HepG2 (cell line): Measurements from ENCODE around the gene LIME1. TPM values are rescaled to one million over a fixed set of nuclear protein-coding genes. Genes with fewer than 3 reads are reported as not detected.

Experiments
- BRD4 ChIP-seq: sonication (generic); formaldehyde crosslinking; IDR thresholded peaks from 2 replicates; pipeline ENCODE4 v1.4.0; 2020; ENCODE audit warnings: missing genetic modification reagents
- FOSL2 ChIP-seq: sonication (generic); formaldehyde crosslinking; IDR thresholded peaks from 2 replicates; pipeline ENCODE4 v1.4.0; 2020; ENCODE audit warnings: missing genetic modification reagents
- KLF13 ChIP-seq: sonication (generic); formaldehyde crosslinking; IDR thresholded peaks from 2 replicates; pipeline ENCODE4 v1.4.0; 2020; ENCODE audit warnings: mild to moderate bottlenecking, missing genetic modification reagents
- KMT2A ChIP-seq: sonication (generic); formaldehyde crosslinking; IDR thresholded peaks from 2 replicates; pipeline ENCODE4 v1.4.0; 2020; ENCODE audit warnings: missing genetic modification reagents
- MAFK ChIP-seq, 2 experiments: IDR thresholded peaks in 1 of 2; conservative IDR thresholded peaks in 1 of 2; 2 replicates each; pipeline ENCODE4 v1.6.1; 2011; ENCODE audit warnings: improper control_type of control experiment in 2 of 2, low read length in 2 of 2
- MEIS1 ChIP-seq: sonication (generic); formaldehyde crosslinking; IDR thresholded peaks from 2 replicates; pipeline ENCODE4 v1.9.0; 2021; ENCODE audit warnings: mild to moderate bottlenecking, missing genetic modification reagents, moderate library complexity, borderline replicate concordance
- MIER3 ChIP-seq: IDR thresholded peaks from 2 replicates; pipeline ENCODE4 v1.6.1; 2016; ENCODE audit warnings: missing compliant biosample characterization, borderline replicate concordance
- NR0B2 ChIP-seq: sonication (generic); formaldehyde crosslinking; IDR thresholded peaks from 2 replicates; pipeline ENCODE4 v1.4.0; 2020; ENCODE audit warnings: mild to moderate bottlenecking, missing genetic modification reagents
- SP5 ChIP-seq: IDR thresholded peaks from 2 replicates; pipeline ENCODE4 v1.6.1; 2016; ENCODE audit warnings: low read depth, borderline replicate concordance
- ZBTB20 ChIP-seq: sonication (generic); formaldehyde crosslinking; IDR thresholded peaks from 2 replicates; pipeline ENCODE4 v1.8.1; 2023; ENCODE audit warnings: missing genetic modification reagents, low read depth, mild to moderate bottlenecking, borderline replicate concordance
- ZKSCAN5 ChIP-seq: sonication (generic); formaldehyde crosslinking; IDR thresholded peaks from 2 replicates; pipeline ENCODE4 v1.5.1; 2020; ENCODE audit warnings: mild to moderate bottlenecking, missing genetic modification reagents
- ZNF432 ChIP-seq: sonication (generic); formaldehyde crosslinking; IDR thresholded peaks from 2 replicates; pipeline ENCODE4 v1.5.0; 2020; ENCODE audit warnings: missing genetic modification reagents, mild to moderate bottlenecking, borderline replicate concordance
- ZNF597 ChIP-seq: sonication (generic); formaldehyde crosslinking; IDR thresholded peaks from 2 replicates; pipeline ENCODE4 v1.5.0; 2020; ENCODE audit warnings: missing genetic modification reagents
- ZNF773 ChIP-seq: sonication (generic); formaldehyde crosslinking; IDR thresholded peaks from 2 replicates; pipeline ENCODE4 v1.4.0; 2020; ENCODE audit warnings: missing genetic modification reagents, borderline replicate concordance
- polyA plus RNA-seq, 8 experiments: library from polyadenylated mRNA; depleted of rRNA in 3 of 8; stranded (reverse) in 7 of 8; unstranded in 1 of 8; fragments of >200 nt; fragmentation: Illumina TruSeq in 4 of 8; extraction: Trizol in 4 of 8; gene quantifications; 2 replicates each; pipeline versions ENCODE4 v1.2.1 to v1.2.3, GENCODE V29; 2011 to 2016; ENCODE audit warnings: low read depth in 4 of 8, missing spikeins in 1 of 8, mixed read lengths in 1 of 8; ENCODE audit not compliant: insufficient read depth in 1 of 8
- total RNA-seq, 5 experiments: library from RNA; depleted of rRNA; stranded (reverse); fragments of >200 nt; fragmentation: Illumina TruSeq; extraction: Trizol; gene quantifications; 2 replicates each; pipeline ENCODE4 v1.2.3, GENCODE V29; 2016; ENCODE audit warnings: low read depth in 1 of 5
- TF ChIP-seq, protein P1 (sequence below): sonication (generic); formaldehyde crosslinking; IDR thresholded peaks from 2 replicates; pipeline ENCODE4 v1.4.0; 2020; ENCODE audit warnings: mild to moderate bottlenecking, missing genetic modification reagents
- TF ChIP-seq, protein P2 (sequence below): sonication (generic); formaldehyde crosslinking; IDR thresholded peaks from 2 replicates; pipeline ENCODE4 v1.9.0; 2022; ENCODE audit warnings: missing genetic modification reagents, mild to moderate bottlenecking, borderline replicate concordance

LIME1 gene
- total and polyA plus RNA-seq, 2 of the 13 experiments (the other 11 are each of a cell fraction or from before 2014, with no cell fraction given): 13.0 to 61.5 TPM

DNA sequence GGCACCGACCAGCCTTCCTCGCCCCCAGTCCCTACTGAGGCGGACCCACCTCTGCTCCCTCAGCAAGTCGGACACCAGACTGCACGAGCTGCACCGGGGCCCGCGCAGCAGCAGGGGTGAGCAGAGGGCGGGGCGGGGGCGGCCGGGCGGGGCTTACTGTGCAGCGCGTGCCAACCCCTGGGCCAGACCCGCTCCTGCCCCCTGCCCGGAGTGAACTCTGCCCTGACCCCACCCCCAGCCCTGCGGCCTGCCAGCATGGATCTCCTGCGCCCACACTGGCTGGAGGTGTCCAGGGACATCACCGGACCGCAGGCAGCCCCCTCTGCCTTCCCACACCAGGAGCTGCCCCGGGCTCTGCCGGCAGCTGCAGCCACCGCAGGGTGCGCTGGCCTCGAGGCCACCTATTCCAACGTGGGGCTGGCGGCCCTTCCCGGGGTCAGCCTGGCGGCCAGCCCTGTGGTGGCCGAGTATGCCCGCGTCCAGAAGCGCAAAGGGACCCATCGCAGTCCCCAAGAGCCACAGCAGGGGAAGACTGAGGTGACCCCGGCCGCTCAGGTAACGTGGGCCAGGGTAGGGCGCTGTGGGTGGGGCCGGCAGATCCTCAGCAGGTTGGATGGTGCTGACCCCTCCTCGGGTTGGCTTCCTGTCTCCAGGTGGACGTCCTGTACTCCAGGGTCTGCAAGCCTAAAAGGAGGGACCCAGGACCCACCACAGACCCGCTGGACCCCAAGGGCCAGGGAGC, 1.7 kb downstream of the LIME1 start (continued):
- TF ChIP-seq ZBTB20 (CRISPR knock-in tag) (peak; percentile 84), SP5 (CRISPR knock-in tag) (peak; percentile 89), ZNF597 (CRISPR knock-in tag) (0 out of 2 replicates have a peak, but pooled peaks have one; percentile 91), KLF13 (CRISPR knock-in tag) (peak; percentile 94; the same call in 1 of the 2 replicates), MIER3 (CRISPR knock-in tag) (peak; percentile 57; the same call in 1 of the 2 replicates), ZNF432 (CRISPR knock-in tag) (no peak), ZNF773 (CRISPR knock-in tag) (peak; percentile 42; the same call in 1 of the 2 replicates), NR0B2 (CRISPR knock-in tag) (0 out of 2 replicates have a peak, but pooled peaks have one; percentile 65), MAFK (conservative IDR thresholded peaks at IDR 0.05 in 1 of 2, IDR thresholded peaks at IDR 0.05 in 1 of 2; ENCODE audit: low read length in 2 of 2) (no peak), KMT2A (CRISPR knock-in tag) (no peak; the same call in 1 of the 2 replicates), MEIS1 (CRISPR knock-in tag) (peak; percentile 74), ZKSCAN5 (peak; percentile 35; the same call in 1 of the 2 replicates), FOSL2 (CRISPR knock-in tag) (peak; percentile 48), BRD4 (CRISPR knock-in tag) (peak; percentile 98)
- TF ChIP-seq, protein P1, sequence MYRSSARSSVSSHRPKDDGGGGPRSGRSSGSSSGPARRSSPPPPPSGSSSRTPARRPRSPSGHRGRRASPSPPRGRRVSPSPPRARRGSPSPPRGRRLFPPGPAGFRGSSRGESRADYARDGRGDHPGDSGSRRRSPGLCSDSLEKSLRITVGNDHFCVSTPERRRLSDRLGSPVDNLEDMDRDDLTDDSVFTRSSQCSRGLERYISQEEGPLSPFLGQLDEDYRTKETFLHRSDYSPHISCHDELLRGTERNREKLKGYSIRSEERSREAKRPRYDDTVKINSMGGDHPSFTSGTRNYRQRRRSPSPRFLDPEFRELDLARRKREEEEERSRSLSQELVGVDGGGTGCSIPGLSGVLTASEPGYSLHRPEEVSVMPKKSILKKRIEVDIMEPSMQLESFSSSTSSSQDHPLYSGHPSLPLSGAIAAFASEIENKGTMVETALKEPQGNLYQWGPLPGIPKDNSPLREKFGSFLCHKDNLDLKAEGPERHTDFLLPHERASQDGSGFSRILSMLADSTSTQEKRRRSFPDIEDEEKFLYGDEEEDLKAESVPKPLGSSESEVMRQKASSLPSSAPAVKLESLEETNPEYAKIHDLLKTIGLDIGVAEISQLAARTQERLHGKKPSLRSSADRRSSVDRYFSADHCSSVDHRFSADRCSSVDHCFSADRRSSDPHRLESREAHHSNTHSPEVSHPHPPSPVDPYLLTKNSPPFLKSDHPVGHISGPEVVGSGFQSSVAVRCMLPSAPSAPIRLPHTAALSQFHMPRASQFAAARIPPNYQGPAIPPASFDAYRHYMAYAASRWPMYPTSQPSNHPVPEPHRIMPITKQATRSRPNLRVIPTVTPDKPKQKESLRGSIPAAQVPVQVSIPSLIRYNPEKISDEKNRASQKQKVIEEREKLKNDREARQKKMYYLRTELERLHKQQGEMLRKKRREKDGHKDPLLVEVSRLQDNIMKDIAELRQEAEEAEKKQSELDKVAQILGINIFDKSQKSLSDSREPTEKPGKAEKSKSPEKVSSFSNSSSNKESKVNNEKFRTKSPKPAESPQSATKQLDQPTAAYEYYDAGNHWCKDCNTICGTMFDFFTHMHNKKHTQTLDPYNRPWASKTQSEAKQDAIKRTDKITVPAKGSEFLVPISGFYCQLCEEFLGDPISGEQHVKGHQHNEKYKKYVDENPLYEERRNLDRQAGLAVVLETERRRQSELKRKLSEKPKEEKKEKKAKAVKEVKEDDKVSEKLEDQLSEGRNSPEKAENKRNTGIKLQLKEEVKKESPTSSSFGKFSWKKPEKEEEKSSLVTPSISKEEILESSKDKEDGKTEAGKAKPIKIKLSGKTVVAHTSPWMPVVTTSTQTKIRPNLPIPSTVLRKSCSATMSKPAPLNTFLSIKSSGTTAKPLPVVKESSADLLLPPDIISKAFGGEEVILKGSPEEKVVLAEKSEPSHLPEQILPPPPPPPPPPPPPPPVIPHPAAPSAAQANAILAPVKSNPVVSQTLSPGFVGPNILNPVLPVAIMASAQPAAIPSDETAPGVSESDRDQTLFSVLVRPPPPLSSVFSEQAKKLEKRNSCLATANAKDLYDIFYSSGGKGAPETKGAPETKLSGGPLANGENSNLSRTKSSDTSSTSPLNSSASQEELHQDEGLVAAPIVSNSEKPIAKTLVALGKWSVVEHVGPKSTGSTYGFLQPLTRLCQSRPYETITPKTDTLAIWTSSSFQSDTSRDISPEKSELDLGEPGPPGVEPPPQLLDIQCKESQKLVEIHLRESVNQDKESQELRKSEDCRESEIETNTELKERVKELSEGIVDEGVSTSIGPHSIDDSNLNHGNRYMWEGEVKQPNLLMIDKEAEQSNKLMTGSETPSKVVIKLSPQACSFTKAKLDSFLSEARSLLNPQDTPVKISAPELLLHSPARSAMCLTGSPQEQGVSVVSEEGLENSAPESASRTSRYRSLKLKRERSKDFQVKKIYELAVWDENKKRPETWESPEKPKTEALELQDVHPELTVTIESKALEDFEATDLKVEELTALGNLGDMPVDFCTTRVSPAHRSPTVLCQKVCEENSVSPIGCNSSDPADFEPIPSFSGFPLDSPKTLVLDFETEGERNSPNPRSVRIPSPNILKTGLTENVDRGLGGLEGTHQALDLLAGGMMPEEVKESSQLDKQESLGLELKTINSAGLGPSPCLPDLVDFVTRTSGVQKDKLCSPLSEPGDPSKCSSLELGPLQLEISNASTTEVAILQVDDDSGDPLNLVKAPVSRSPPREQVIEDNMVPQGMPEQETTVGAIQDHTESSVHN (CRISPR knock-in tag): peak; percentile 95
- TF ChIP-seq, protein P2, sequence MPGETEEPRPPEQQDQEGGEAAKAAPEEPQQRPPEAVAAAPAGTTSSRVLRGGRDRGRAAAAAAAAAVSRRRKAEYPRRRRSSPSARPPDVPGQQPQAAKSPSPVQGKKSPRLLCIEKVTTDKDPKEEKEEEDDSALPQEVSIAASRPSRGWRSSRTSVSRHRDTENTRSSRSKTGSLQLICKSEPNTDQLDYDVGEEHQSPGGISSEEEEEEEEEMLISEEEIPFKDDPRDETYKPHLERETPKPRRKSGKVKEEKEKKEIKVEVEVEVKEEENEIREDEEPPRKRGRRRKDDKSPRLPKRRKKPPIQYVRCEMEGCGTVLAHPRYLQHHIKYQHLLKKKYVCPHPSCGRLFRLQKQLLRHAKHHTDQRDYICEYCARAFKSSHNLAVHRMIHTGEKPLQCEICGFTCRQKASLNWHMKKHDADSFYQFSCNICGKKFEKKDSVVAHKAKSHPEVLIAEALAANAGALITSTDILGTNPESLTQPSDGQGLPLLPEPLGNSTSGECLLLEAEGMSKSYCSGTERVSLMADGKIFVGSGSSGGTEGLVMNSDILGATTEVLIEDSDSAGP (CRISPR knock-in tag): no peak; the same call in 1 of the 2 replicates
